GM19023 (cell line): ENCODE measurements around the gene SORCS2.

ENCODE experiments used
- ATAC-seq: cut with Tn5 transposase; IDR thresholded peaks from one replicate; pipeline ENCODE4 v1.9.1; 2021; ENCODE audit warnings: mild to moderate bottlenecking, moderate library complexity; ENCODE audit not compliant: unreplicated experiment

SORCS2 gene

GRCh38 chr4:7185487-7186030 is 6.8 kb upstream of the SORCS2 start:
- ATAC-seq, result no peak

DNA sequence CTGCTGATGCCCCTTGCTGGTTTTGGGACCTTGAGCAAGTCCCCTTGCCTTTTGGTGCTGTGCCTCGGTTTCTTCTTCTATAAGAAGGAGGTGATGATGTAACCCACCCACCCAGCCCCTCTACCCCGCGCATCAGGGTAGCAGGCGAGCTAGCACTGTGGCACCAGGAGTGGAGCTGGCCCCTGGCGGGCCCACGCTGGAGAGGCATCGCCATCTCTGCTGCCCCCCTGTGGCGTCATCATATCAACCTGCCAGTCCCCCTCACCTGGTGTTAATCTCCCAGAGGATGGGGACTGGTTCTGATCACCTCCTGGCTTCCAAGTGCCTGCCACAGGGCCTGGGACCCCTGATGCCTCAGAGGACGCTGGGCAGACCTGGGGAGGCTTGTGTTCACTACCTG is 6.3 kb upstream of the SORCS2 start:
- ATAC-seq, result no peak

- no peak for ATAC-seq
These were observed 5.7 kb upstream of the SORCS2 start for GRCh38 chr4:7186516-7187167.

DNA sequence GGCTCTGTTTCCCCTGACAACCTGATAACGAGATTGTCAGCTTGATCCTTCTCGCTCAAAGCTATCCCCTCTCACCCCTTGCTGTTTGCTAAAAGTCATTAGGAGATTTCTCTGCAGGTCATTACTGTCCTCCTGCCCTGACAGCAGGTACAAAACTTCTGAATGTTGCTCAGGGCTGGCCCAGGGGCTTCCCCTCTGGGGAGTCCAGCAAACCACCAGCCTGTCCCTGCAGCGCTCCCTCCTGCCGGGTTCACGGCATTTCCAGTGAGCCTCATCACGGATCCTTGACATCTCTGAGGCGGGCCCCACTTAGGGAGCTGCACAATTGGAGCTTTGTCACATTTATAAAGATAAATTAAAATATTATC is 5.2 kb upstream of the SORCS2 start:
- ATAC-seq, result no peak

- ATAC-seq, result no peak
These were observed 4.6 kb upstream of the SORCS2 start for GRCh38 chr4:7187691-7188090.

- no peak for ATAC-seq
These were observed 3.3 kb upstream of the SORCS2 start for GRCh38 chr4:7189066-7189465.

GRCh38 chr4:7189475-7190277 is 2.7 kb upstream of the SORCS2 start:
- ATAC-seq, result no peak

GRCh38 chr4:7190278-7190594 is 2.1 kb upstream of the SORCS2 start:
- ATAC-seq, result no peak

GRCh38 chr4:7190691-7191545 is 1.4 kb upstream of the SORCS2 start:
- ATAC-seq, result no peak

GRCh38 chr4:7191546-7192251 is 639 bp upstream of the SORCS2 start:
- no peak for ATAC-seq

DNA sequence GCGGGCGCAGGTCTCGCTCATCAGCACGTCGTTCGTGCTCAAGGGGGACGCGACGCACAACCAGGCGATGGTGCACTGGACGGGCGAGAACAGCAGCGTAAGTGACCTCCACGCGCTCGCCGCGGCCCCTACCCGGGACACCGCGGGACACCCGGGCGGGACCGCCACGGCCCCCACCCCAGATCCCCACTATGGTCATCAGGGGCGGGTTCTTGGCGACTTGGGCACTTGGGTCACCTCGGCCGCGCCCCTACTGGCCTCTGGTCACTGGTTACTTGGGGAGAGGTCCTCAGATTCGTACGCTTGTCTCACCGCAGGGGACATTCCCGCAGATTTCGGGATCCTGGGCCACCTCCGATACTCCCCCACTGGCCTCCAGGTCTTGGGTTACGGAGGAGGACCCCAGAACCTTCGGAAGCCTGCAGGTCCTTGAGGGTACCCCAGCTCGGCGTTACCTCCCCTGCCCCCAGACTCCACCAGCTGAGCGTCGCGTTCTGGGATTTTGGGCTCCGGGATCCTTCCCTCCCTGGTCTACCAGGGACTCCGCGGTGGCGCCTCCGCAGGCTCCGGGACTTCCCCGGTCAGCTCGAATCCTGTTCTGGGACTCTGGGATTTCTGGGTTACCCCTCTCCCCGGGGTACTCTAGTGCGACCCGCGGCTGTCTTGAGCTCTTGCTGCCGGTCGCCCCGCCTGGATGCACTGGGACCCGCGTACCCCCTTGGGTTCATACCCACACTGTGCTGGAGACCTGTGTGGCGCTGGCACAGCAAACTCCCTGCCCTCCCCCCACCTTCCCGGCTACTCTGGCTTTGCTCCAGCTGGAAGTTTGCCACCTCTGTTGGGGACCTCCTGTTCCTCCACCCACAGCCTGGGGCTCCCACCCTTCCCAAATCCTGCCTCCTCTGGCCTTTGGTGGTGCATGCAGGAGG is 956 bp downstream of the SORCS2 start:
- no peak for ATAC-seq

GRCh38 chr4:7194251-7195140 is 2.2 kb downstream of the SORCS2 start:
- no peak for ATAC-seq

- ATAC-seq, result no peak
These were observed 2.8 kb downstream of the SORCS2 start for GRCh38 chr4:7195141-7195515.

GRCh38 chr4:7195546-7196287 is 3.4 kb downstream of the SORCS2 start:
- no peak for ATAC-seq

DNA sequence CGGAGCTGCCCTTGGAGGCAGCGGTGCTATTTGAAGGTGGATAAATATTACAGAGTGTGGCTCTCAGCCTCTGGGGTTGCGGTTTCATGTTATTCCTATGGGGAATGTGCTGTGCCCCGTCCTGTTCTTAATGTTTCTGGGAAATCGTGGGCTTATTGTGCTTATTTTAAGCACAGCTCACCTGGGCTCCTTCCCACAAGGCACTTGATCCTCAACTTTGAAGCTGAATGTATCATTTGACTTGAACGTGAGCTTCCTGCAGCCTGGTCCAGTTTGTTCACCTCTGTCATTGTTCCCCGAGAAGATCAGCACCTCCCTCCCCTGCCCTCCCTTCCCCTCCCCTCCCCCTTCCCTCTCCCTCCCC is 3.9 kb downstream of the SORCS2 start:
- ATAC-seq, result no peak

DNA sequence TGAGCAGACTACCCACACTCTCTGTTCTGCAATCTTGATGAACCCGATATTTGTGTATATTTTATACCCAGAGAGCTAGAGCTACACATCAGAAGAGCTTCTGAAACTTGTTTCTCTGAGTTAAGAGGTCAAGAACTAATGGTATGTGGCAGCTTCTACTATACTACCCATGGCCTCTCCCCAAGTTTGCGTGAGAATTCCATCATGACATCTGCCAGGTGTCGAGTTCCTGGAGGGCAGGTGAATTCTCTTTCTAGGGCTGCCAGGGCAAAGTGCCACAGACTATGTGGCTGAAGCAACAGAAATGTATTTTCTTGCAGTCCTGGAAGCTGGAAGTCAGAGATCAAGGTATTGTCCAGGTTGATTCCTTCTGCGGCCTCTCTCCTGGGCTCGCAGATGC is 4.4 kb downstream of the SORCS2 start:
- no peak for ATAC-seq

DNA sequence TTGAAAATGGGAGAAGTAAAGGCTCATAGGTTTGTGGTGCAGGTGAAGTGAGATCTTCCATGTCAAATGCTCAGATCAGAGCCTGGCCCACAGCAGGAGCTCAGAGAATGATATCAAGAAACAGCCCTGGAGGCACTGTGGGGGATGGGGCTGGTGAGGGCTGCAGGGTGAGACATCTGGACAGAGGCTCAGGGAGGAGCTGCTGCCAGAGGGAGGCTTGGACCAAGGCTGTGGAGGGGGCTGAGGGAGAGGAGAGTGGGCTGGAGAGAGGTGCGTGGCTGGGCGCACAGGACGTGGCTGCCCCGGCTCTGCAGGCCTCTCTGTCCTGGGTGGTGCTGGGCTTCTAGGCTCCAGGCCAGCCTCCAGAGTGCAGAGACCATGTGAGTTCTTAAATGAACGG is 5.6 kb downstream of the SORCS2 start:
- no peak for ATAC-seq

GRCh38 chr4:7198440-7199128 is 6.2 kb downstream of the SORCS2 start:
- ATAC-seq, result no peak
